ENCODE data around the gene ZNF311.
A peak's percentile ranks its signal among the peaks of the same experiment; 100 is the strongest.
"Not testable (repeated sequence)": the region's sequence is repeated elsewhere in the genome, so short reads cannot be mapped to it uniquely, and the experiment has no call there.

Gene ZNF311

DNA sequence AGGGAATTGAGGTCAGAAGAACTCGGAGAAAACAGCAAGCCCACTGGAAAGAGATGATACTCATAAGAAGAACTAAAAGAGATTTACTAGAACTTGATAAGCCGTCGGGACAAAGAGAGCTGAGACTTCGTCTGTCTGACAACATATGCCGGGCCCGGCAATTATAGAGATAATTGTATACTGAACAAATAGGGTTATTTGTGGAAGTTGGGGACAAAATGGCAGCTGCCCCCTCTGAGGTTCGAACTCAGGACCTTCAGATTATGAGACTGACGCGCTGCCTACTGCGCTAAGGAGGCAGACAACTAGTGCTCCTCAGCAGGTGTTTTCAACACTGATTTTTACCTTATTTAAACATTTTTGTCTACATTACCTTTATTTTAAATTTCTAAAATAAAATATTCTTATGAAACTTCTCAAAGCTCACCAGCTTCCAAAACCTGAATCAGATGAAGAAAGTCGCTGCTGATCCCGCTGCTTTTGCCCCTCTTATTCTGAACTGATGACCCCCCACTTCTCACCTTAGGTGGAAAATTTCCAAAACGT lies 52.0 kb downstream of the ZNF311 start:
- peak; percentile 68 for DNase-seq (ENCODE audit: low spot score)

DNA sequence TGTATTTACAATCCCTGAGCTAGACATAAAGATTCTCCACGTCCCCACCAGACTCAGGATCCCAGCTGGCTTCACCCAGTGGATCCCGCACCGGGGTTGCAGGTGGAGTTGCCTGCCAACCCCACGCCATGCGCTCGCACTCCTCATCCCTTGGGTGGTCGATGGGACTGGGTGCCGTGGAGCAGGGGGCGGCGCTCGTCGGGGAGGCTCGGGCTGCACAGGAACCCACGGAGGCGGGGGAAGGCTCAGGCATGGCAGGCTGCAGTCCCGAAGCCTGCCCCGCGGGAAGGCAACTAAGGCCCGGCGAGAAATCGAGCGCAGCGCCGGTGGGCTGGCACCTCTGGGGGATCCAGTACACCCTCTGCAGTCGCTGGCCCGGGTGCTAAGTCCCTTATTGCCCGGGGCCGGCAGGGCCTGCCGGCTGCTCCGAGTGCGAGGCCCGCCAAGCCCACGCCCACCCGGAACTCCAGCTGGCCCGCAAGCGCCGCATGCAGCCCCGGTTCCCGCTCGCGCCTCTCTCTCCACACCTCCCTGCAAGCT lies 55.4 kb downstream of the ZNF311 start:
- DNase-seq (ENCODE audit: low spot score): not testable (repeated sequence)

DNA sequence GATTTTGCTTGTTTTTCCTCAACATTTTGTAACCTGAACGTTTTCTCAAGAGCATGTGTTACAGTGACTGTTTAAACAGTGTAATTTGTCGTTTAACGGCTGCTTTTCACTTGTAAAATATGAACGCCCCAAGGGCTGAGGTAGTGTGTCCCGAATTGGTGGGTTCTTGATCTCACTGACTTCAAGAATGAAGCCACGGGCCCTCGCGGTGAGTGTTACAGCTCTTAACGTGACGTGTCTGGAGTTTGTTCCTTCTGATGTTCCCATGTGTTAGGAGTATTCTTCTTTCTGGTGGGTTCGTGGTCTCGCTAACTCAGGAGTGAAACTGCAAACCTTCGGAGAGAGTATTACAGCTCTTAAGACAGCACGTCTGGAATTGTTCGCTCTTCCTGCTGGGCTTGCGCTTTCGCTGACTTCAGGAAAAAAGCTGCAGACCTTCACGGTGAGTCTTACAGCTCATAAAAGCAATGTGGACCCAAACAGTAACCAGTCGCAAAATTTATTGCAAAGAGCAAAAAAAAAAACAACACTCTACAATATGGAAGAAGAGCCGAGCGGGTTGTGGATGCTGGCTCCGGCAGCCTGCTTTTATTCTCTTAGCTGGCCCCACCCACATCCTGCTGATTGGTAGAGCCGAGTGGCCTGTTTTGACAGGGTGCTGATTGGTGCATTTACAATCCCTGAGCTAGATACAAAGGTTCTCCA lies 56.2 kb downstream of the ZNF311 start:
- DNase-seq (ENCODE audit: low spot score): no peak

- no peak for DNase-seq (ENCODE audit: low spot score)
Observed at GRCh38 chr6:28947831-28948270, 57.3 kb downstream of the ZNF311 start.

DNA sequence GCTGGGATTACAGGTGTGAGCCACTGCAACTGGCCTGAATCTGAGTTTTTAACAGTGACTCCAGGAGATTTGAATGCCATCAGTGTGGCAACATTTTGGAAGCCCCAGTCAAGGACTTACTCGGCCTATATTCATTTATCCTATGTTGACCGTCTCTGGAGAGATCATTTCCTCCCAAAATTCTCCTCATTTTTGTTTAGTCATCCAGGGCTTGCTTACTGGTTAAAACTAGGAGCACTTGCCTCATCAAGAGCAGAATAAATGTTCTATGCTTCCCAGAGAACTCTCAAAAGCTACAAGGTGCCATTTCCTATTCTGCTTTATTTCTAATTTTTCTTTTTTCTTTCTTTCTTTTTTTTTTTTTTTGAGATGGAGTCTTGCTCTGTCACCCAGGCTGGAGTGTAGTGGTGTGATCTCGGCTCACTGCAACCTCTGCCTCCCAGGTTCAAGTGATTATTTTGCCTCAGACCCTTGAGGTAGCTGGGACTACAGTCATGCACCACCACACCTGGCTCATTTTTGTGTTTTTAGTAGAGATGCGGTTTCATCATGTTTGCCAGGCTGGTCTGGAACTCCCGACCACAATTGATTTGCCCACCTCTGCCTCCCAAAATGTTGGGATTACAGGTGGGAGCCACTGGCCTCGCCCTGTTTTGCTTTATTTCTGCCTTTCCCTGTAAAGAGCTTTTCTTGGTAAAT lies 57.9 kb downstream of the ZNF311 start:
- no peak for DNase-seq (ENCODE audit: low spot score)

- no peak for DNase-seq (ENCODE audit: low spot score)
Observed at GRCh38 chr6:28945349-28945748, 59.8 kb downstream of the ZNF311 start.

Data from ecto neural progenitor cell (in vitro differentiated cells).